Endothelial cell (in vitro differentiated cells): Measurements from ENCODE around the gene GNAT2. TPM values are rescaled to one million over a fixed set of nuclear protein-coding genes. Genes with fewer than 3 reads are reported as not detected.

Experiments used
- DNase-seq: peaks from one replicate; pipeline ENCODE4 v3.0.0; 2021; ENCODE audit warnings: low spot score
- H3K27ac Mint-ChIP-seq: one replicate; pipeline ENCODE4 v1.8.0; 2021; ENCODE audit warnings: mixed read lengths, inconsistent platforms; ENCODE audit not compliant: unreplicated experiment
- H3K27me3 Mint-ChIP-seq: one replicate; pipeline ENCODE4 v1.8.0; 2021; ENCODE audit warnings: mild to moderate bottlenecking, moderate library complexity, mixed read lengths, inconsistent platforms; ENCODE audit not compliant: unreplicated experiment
- H3K36me3 Mint-ChIP-seq: one replicate; pipeline ENCODE4 v1.8.0; 2021; ENCODE audit warnings: mild to moderate bottlenecking, low read depth, mixed read lengths, inconsistent platforms; ENCODE audit not compliant: unreplicated experiment
- H3K4me1 Mint-ChIP-seq: one replicate; pipeline ENCODE4 v1.8.0; 2021; ENCODE audit warnings: mild to moderate bottlenecking, mixed read lengths, inconsistent platforms; ENCODE audit not compliant: unreplicated experiment
- H3K4me3 Mint-ChIP-seq: one replicate; pipeline ENCODE4 v1.8.0; 2021; ENCODE audit warnings: mild to moderate bottlenecking, mixed read lengths, inconsistent platforms; ENCODE audit not compliant: unreplicated experiment
- H3K9me3 Mint-ChIP-seq: one replicate; pipeline ENCODE4 v1.8.0; 2021; ENCODE audit warnings: mixed read lengths, inconsistent platforms; ENCODE audit not compliant: unreplicated experiment
- CTCF ChIP-seq: fragments of 200-600 bp; sonication (generic); IDR thresholded peaks from one replicate; pipeline ENCODE4 v1.5.0; 2021; ENCODE audit warnings: antibody characterized with exemption; ENCODE audit not compliant: unreplicated experiment
- total RNA-seq: library from RNA; stranded (reverse); fragmentation: NEBNext Ultra II Directional; extraction: Animal tissue kit (Norgen Biotek cat#: 25700); gene quantifications from one replicate; pipeline ENCODE4 v1.2.1, GENCODE V29; 2021; ENCODE audit not compliant: unreplicated experiment

The GNAT2 gene
- total RNA-seq, 1 donor from 2014 or later: 0.26 TPM

DNA sequence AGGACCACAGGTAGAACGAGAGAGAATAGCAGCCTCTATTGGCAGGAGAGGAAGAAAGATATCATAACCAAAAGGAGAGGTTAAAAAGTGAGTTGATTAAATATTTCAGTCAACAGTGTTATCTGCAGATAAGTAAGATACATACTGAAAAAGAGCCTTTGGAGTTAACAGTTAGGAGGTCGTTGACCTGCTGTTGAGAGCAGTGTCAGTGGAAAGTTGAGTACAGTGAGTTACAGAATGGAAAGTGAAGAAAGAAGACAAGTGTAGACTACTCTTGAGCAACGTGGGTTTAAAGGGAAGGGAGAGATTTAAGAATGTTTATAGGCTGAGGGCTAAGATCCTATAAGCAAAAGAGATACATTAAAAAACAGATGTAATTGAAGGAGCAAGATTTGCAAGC is 30.2 kb downstream of the GNAT2 start:
- Mint-ChIP-seq H3K27me3 (no peaks in the 10 kb centered on the region), H3K9me3 (no peaks in the 10 kb centered on the region)

GRCh38 chr1:109586055-109586454 is 33.4 kb downstream of the GNAT2 start:
- Mint-ChIP-seq H3K27me3 (no peaks in the 10 kb centered on the region), H3K27ac (no peak overlapping the region), H3K9me3 (no peaks in the 10 kb centered on the region), H3K4me1 (no peaks in the 10 kb centered on the region), H3K4me3 (no peak overlapping the region), H3K36me3 (peaks cover 50% of the 10 kb centered on the region)
- no peak for DNase-seq
- TF ChIP-seq CTCF: no peak

More for the DNA sequence above, 30.2 kb downstream of the GNAT2 start:
- TF ChIP-seq CTCF: no peak
- Mint-ChIP-seq H3K36me3 (peaks cover 51% of the 10 kb centered on the region), H3K27ac (no peak overlapping the region), H3K4me1 (no peaks in the 10 kb centered on the region), H3K4me3 (no peak overlapping the region)
- no peak for DNase-seq

- no peak for DNase-seq
- Mint-ChIP-seq H3K27ac (no peak overlapping the region), H3K27me3 (no peaks in the 10 kb centered on the region), H3K36me3 (peaks cover 49% of the 10 kb centered on the region), H3K9me3 (no peaks in the 10 kb centered on the region), H3K4me3 (peak overlapping the region; percentile 31), H3K4me1 (no peaks in the 10 kb centered on the region)
- TF ChIP-seq CTCF: no peak
Measured at GRCh38 chr1:109584766-109585165, 34.6 kb downstream of the GNAT2 start.

DNA sequence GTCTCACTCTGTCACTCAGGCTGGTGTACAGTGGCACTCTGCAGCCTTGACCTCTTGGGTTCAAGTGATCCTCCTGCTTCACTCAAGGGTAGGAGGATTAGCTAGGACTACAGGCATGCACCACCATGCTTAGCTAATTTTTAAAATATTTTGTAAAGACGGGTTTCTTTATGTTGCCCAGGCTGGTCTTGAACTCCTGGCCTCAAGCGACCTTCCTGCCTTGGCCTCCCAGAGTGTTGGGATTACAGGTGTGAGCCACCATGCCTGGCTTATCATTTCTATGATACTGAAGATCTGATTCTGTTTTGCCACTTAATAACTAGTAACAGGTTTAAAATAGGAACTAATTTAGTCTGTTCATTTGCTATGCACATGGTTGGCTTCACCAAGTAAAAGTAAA is 37.4 kb downstream of the GNAT2 start:
- H3K4me1 Mint-ChIP-seq: no peaks in the 10 kb centered on the region
- H3K27me3 Mint-ChIP-seq: no peaks in the 10 kb centered on the region
- H3K9me3 Mint-ChIP-seq: no peaks in the 10 kb centered on the region
- DNase-seq: no peak
- H3K27ac Mint-ChIP-seq: no peak overlapping the region
- no peak for TF ChIP-seq CTCF
- H3K4me3 Mint-ChIP-seq: no peak overlapping the region
- H3K36me3 Mint-ChIP-seq: peaks cover 34% of the 10 kb centered on the region

DNA sequence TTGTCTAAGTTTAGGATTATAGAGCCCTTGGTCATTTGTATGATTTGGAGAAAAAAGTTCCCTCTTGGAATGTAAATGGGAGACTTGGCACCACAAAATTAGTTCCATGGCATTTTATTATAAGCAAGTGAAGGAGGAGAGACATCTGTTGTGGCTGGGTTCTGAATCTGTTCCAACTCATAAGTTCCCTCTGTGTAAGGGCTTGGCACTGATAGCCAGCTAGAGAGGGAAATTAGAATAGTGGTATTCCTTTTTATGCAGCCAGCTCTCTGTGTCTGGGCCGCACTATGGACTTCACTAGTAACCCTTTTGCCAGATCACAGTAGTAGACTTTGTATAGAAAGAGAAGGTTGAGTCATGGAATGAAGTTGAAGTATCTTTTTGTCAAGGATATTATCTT is 39.9 kb downstream of the GNAT2 start:
- Mint-ChIP-seq H3K36me3 (peaks cover 35% of the 10 kb centered on the region), H3K4me1 (peaks cover 8% of the 10 kb centered on the region), H3K9me3 (no peaks in the 10 kb centered on the region), H3K27ac (no peak overlapping the region), H3K27me3 (peaks cover 6% of the 10 kb centered on the region), H3K4me3 (no peak overlapping the region)
- no peak for DNase-seq
- TF ChIP-seq CTCF: no peak
